IMR-90 (cell line): Measurements from ENCODE around the gene KLK6.

Source experiments
- BHLHE40 ChIP-seq: fragments of 150-350 bp; IDR thresholded peaks from 2 replicates; pipeline ENCODE4 v1.6.1; 2016; ENCODE audit warnings: mild to moderate bottlenecking, low read depth, low read length
- CEBPB ChIP-seq: IDR thresholded peaks from 2 replicates; pipeline ENCODE4 v1.6.1; 2012; ENCODE audit warnings: low read depth, low read length, improper control_type of control experiment
- MAFK ChIP-seq: IDR thresholded peaks from 2 replicates; pipeline ENCODE4 v1.6.1; 2012; ENCODE audit warnings: low read depth, low read length, improper control_type of control experiment
- POLR2A ChIP-seq: IDR thresholded peaks from 2 replicates; pipeline ENCODE4 v1.6.1; 2012; ENCODE audit warnings: mild to moderate bottlenecking, low read depth, low read length
- RAD21 ChIP-seq: IDR thresholded peaks from 2 replicates; pipeline ENCODE4 v1.6.1; 2012; ENCODE audit warnings: low read length, improper control_type of control experiment
- RCOR1 ChIP-seq: IDR thresholded peaks from 2 replicates; pipeline ENCODE4 v1.6.1; 2012; ENCODE audit warnings: mild to moderate bottlenecking, low read length, improper control_type of control experiment; ENCODE audit not compliant: insufficient replicate concordance
- SMC3 ChIP-seq: fragments of 150-350 bp; IDR thresholded peaks from 2 replicates; pipeline ENCODE4 v1.6.1; 2016; ENCODE audit warnings: low read depth, mild to moderate bottlenecking, antibody characterized with exemption, low read length, moderate library complexity
- TF ChIP-seq, protein P1 (sequence below): conservative IDR thresholded peaks from 2 replicates; pipeline ENCODE4 v1.5.1; 2012; ENCODE audit warnings: mild to moderate bottlenecking, low read depth, low read length, improper control_type of control experiment
- TF ChIP-seq, protein P2 (sequence below): fragments of 150-350 bp; IDR thresholded peaks from 2 replicates; pipeline ENCODE4 v1.6.1; 2016; ENCODE audit warnings: low read depth, mild to moderate bottlenecking, low read length, moderate library complexity, borderline replicate concordance
- TF ChIP-seq, protein P3 (sequence below): fragments of 150-350 bp; IDR thresholded peaks from 2 replicates; pipeline ENCODE4 v1.6.1; 2017; ENCODE audit warnings: mild to moderate bottlenecking, antibody characterized with exemption, low read length, low read depth

DNA sequence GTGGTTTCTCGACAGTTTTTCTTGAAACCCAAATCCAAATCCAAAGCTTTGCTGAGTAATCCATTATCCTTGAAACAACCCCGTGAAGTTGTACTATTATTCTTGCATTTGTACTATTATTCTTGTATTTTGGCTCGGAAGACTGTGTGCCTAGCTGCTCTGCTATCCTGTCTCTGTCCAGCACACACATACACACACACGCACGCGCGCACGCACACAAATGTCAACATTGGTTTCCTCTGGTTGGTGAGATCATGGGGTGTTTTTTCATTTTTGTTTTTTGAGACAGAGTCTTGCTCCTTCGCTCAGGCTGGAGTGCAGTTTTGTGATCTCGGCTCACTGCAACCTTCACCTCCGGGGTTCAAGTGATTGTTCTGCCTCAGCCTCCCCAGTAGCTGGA, 43.2 kb downstream of the KLK6 start:
- TF ChIP-seq CEBPB = no peak
- TF ChIP-seq, protein P1, sequence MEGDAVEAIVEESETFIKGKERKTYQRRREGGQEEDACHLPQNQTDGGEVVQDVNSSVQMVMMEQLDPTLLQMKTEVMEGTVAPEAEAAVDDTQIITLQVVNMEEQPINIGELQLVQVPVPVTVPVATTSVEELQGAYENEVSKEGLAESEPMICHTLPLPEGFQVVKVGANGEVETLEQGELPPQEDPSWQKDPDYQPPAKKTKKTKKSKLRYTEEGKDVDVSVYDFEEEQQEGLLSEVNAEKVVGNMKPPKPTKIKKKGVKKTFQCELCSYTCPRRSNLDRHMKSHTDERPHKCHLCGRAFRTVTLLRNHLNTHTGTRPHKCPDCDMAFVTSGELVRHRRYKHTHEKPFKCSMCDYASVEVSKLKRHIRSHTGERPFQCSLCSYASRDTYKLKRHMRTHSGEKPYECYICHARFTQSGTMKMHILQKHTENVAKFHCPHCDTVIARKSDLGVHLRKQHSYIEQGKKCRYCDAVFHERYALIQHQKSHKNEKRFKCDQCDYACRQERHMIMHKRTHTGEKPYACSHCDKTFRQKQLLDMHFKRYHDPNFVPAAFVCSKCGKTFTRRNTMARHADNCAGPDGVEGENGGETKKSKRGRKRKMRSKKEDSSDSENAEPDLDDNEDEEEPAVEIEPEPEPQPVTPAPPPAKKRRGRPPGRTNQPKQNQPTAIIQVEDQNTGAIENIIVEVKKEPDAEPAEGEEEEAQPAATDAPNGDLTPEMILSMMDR = no peak
- no peak for TF ChIP-seq SMC3
- TF ChIP-seq, protein P2, sequence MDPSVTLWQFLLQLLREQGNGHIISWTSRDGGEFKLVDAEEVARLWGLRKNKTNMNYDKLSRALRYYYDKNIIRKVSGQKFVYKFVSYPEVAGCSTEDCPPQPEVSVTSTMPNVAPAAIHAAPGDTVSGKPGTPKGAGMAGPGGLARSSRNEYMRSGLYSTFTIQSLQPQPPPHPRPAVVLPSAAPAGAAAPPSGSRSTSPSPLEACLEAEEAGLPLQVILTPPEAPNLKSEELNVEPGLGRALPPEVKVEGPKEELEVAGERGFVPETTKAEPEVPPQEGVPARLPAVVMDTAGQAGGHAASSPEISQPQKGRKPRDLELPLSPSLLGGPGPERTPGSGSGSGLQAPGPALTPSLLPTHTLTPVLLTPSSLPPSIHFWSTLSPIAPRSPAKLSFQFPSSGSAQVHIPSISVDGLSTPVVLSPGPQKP = no peak
- no peak for TF ChIP-seq POLR2A
- TF ChIP-seq, protein P3, sequence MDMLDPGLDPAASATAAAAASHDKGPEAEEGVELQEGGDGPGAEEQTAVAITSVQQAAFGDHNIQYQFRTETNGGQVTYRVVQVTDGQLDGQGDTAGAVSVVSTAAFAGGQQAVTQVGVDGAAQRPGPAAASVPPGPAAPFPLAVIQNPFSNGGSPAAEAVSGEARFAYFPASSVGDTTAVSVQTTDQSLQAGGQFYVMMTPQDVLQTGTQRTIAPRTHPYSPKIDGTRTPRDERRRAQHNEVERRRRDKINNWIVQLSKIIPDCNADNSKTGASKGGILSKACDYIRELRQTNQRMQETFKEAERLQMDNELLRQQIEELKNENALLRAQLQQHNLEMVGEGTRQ = no peak
- TF ChIP-seq BHLHE40 = no peak
- TF ChIP-seq RCOR1 = no peak
- no peak for TF ChIP-seq MAFK
- no peak for TF ChIP-seq RAD21
